Stimulated activated CD4-positive, alpha-beta T cell treated with anti-CD3 and anti-CD28 coated beads, Interleukin-2, amount 100 ng/mL, for 48 hours (primary cell): ENCODE measurements around the gene POLR3E.
"Not testable (repeated sequence)": the region's sequence is repeated elsewhere in the genome, so short reads cannot be mapped to it uniquely, and the experiment has no call there.

ENCODE experiments used
- DNase-seq, 2 donors: peaks; one replicate each; pipeline ENCODE4 v3.0.0-alpha.2; 2020

POLR3E gene

DNA sequence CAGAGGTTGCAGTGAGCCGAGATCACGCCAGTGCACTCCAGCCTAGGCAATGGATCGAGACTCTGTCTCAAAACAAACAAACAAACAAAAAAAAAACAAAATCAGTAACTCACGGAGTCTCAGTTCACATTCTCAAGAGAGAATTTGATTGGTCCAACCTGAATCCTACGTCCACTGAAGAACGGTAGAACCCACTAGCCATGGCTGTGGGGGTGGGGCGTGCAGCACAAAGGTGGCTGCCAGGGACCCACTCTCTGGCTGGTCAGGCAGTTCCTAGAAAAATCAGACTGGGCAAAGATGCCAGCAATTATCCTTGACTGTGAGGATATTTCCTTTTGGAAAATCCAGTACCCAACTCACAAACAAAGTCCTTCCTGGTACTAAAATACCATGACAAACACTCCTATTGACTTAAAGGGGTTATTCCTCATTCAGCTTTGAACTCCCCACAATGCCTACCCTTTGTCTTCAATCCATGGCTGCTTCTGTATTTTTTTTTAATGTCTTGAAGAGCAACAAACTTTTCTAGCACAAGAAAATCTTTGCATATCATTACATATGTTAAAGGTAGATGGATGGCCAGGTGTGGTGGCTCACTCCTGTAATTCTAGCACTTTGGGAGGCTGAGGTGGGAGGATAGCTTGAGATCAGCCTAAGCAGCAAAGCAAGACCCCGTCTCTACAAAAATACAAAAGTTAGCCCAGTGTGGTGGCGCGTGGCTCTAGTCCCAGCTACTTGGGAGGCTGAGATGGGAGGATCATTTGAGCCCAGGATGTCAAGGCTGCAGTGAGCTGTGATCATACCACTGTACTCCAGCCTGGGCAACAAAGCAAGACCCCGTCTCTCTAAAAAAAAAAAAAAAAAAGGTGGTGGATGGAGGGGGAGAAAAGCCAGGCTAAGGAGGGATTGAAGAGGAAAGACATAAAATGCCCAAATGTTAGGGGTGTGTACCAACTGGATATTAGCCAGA is 3.8 kb upstream of the POLR3E start:
- no peak for DNase-seq

DNA sequence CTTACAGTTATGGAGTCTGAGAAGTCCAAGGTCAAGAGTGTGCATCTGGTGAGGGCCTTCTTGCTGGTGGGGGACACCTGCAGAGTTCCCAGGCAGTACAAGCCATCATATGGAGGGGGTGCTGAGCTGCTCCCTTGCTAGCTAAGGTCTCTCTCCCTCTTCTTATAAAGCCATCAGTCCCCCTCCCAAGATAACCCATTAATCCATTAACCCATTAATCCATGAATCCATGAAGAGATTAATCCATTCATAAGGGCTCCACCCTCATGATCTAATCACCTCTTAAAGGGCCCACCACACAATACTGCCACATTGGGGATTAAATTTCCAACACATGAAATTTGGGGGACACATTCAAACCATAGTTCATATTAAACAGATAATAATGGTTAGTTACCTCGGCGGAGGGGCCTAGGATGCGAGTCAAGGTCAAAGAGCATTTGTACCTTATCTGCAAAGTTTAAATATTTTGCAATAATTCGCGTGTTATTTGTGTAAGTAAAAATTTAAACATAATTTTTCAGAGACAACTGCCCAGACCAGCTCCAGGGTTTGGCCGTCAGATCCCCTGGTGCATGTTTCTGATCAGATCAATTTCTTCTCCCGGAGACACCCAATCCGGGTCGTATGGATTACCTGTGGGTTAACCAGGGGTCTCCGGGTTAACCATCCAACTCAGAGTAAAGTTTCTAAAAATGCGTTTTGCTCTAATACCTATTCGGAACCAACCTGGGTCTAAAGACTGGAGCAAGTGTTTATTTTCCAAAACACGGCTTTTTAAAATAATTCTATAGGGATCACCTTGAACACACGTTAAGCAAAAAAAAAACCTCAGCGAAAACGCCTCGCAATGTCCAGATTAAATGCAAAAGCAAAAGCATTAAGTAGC is 740 bp upstream of the POLR3E start:
- DNase-seq: no peak

DNA sequence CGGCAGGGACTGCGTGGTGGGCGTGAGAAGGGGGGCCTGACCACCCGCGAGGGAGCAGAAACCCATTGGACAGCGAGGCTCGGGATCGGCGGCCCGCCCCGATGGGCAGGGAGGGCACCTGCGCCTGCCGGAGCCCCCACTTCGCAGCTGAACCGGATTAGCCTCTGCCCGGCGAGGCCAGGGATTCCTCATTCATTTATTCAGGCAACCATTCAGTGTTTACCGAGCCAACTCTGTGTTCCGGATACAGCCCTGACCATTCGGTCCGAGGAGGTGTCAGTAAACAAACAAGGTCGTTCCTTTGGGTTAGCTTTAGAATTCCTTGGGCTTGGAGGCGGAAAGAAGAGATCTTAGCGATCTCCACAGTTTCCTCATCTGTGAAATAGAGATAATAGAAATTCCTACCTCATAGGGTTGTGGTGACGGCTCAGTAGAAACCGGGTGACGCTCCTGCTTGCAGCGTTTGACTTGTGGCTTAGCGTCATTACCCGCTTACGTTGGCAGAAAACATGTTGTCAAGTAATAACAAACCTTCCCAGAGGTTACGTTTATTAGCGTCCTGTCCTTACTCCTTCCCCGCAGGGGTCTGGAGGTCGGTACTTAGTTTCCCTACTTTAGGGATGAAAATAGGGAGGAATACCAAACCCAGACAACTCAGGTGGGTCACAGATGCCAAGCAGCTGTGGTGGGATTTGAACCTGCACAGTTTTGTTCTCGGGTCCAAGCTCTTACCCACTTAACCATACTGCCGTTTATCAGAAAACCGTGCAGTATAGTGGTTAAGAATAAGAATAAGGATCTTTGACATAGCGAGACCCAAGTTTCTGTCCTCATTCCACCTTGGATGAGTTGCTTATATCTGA is 893 bp downstream of the POLR3E start:
- DNase-seq: peak; percentile 56 to 70

DNA sequence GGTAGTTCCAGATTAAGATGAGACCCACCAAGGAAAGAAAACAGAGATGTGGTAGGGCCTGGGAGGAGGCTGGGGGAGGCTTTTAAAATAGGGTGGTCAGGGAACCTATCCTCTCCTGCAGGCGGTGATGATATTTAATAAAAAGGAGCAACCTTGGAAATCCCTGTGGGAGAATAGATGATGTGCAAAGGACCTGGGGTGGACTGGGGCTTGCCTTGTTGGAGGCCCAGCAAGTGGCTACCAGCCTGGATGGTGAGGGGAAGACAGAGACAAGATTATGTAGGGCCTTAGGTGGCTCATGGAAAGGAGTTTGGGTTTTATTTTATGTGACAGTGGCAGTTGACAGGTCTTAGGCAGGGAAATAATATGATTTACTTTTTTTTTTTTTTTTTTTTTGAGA is 1.8 kb downstream of the POLR3E start:
- DNase-seq: no peak

DNA sequence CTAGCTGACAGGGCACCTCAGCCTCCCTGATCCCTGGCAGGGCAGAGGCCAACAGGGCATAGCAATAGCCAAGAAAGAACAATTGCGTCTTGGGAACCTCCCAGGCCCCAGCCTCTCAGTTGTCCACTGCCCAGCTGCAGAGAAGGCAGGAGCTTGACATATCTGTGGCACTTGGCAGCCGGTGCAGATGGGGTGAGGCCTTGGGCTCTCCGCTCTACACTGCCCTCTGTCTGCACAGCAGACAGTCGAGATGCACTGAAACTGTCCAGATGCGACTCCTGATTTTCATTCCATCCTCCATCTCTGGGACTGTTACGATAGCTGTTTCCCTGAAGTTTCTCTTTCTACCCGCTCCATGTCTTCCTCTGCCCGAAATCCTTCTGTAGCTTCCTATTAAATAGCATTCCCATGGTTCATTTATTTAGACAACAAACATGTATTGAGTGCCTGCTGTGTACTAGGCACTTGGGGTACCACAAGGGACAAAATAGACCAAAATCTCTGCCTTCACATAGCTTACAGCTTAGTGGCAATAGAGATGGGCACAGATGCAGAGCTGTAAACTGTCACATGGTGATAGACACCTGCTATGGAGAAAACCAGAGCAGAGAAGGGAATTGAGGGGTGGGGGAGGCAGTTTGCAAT is 3.3 kb downstream of the POLR3E start:
- peak; percentile 27 to 37 for DNase-seq

DNA sequence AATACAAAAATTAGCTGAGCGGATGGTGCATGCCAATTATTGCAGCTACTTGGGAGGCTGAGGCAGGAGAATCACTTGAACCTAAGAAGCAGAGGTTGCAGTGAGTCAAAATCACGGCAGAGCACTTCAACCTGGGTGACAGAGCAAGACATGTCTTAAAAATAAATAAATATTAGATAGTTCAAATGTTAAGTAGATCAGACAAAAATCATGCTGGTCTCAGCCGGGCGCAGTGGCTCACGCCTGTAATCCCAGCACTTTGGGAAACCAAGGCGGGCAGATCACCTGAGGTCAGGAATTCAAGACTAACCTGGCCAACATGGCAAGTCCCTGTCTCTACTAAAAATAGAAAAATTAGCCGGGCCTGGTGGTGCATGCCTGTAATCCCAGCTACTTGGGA is 4.2 kb downstream of the POLR3E start:
- DNase-seq: not testable (repeated sequence)

DNA sequence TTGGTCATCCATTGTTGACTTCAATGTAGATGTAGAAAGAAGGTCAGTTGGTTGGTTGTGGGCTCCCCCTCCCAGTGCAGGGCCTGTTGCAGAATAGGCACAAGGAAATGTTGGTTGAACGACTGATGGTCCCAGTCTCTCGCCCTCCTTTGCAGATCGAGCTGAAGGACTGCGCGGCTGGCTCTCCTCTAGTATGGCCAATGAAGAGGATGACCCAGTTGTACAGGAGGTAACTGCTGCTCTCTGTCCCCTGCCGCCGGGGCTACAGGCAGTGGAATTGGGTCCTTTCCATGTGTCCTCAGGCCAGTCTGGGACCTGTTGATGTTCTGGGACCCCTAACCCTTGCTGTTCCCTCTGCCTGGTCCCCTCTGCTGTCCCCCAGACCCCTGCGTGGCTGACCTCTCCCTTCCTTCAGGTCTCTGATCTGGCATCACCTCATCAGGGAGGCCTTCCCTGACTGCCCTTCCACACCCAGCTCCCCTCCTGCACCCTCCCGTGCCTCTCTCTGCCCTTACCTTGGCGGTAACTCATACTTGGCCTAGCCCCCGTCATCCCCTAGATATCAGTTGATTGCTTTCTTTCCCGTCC is 5.7 kb downstream of the POLR3E start:
- no peak for DNase-seq

DNA sequence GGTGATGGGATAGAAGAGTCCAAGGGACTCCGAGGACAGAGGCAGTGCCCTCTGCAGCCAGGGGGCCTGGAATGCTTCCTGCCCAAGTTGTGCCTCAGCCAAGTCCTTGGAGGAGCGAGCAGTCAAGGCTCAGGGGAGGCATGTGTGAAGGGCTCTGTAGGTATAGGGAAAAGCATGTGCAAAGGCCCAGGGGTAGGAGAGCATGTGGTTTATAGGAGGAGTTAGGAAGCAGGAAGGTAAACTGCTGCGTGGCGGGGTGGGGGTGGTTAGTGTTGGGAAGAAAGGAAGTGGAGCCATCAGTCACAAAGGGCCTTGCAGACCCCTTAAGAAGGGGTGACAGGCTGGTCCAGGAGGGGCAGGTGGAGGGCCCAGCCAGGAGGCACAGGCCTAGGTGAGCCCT is 7.2 kb downstream of the POLR3E start:
- no peak for DNase-seq

DNA sequence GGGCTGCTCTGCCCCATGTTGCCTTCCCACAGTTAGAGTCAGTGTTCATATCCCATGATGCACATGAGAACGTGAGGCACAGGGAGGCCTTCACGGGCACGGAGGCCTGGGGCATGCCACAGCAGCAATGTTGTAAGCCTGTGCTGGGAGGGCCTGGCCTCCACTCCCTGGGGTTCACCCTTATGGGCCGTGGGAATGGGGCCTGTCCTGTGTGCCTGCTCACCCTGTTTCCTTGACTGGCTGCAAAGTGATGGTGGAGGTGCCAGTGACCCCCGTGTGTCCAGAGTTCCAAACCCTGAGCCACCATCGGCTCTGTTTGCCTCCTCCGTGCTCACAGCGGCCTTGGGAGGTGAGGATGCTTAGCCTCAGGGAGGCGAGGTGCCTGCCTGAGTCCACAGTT is 9.6 kb downstream of the POLR3E start:
- DNase-seq: no peak

DNA sequence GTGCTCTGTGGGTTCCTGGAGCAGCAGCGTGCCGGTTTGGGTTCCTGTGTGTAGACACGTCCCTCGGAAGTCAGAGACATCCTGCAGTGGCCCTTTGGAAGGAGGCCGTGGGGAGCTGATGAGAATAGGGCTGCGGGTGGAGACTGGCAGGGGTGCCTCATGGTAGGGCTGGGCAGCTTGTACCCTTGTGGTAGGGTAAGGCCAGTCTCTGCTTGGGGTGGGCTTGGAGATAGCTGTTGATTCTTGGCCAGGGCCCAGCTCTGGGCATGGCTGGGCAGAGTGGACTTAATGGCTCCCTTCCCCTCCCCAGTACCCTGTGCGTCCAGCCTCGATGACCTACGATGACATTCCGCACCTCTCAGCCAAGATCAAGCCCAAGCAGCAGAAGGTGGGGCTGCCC is 10.6 kb downstream of the POLR3E start:
- no peak for DNase-seq

DNA sequence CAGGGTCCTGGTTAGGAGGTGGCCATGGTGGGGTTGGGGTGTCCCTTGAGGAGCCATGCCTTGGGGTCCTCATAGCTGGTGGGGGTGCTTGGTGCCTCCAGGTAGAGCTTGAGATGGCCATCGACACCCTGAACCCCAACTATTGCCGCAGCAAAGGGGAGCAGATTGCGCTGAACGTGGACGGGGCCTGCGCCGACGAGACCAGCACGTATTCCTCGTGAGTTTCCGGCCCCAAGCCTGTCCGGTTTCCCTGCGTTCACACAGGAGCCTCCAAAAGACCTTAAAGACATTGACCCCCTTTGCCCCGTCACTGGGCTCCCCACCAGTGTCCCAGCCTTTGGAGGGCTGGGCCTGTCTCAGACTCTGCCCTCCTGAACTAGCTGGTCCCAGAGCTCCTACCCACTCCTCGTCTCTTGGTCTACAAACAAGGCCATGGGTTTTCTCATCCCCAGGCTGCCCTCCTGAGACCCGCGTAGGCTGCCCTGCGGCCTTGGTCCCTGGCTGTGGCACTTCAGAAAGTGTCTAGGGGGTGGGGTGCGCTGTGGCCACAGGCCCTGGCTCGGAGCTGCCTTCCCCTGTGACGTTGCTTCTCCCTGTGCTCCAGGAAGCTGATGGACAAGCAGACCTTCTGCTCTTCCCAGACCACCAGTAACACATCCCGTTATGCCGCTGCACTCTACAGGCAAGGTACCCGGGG is 11.8 kb downstream of the POLR3E start:
- DNase-seq: no peak

DNA sequence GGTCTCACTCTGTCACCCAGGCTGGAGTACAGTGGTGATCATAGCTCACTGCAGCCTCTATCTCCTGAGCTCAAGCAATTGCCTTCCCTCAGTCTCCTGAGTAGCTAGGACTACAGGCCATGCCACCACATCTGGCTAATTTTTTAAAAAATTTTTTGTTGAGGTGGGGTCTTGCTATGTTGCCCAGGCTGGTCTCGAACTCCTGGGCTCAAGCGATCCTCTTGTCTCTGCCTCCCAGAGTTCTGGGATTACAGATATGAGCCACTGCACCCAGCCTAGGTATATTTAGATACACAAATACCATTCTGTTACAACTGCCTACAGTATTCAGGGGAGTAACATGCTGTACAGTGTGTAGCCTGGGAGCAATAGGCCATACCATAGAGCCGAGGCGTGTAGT is 14.3 kb downstream of the POLR3E start:
- no peak for DNase-seq

DNA sequence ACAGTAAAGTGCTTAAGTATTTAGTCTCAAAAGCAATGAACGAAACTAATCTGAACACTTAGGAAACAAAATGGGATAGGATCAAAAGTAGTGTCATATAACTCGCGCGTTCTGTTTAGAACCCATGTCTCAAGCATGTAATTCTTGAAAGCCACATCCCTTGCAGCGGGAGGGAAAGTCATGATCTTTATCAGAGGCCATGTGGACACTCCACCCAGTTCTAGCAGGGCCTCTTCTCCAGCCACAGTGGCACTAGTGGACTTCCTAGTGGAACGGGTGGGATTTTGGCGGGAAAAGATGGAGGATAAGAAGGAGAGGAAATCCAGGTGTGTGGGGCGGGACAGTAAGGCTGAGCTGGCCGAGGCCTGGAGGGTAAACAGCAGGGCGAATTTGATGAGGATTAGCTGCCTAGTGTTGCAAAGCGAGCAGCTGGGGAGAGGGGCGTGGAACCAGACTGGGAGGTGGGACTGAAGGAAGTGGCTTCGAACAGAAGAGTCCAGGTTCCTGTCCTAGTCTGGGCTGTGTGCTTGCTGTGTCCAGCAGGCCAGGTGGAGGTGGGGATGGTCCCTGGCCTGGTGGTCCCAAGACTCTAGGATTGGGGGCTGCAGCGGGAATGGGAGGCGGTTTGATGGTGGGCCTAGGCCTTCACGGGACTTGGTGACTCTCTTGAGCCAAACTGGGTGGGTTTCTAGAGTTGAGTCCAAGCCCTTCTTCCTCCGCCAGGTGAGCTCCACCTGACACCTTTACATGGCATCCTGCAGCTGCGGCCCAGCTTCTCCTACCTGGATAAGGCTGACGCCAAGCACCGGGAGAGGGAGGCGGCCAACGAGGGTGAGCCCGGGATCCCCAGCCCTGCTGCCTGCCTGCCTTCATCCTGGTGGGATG is 15.9 kb downstream of the POLR3E start:
- DNase-seq: no peak

DNA sequence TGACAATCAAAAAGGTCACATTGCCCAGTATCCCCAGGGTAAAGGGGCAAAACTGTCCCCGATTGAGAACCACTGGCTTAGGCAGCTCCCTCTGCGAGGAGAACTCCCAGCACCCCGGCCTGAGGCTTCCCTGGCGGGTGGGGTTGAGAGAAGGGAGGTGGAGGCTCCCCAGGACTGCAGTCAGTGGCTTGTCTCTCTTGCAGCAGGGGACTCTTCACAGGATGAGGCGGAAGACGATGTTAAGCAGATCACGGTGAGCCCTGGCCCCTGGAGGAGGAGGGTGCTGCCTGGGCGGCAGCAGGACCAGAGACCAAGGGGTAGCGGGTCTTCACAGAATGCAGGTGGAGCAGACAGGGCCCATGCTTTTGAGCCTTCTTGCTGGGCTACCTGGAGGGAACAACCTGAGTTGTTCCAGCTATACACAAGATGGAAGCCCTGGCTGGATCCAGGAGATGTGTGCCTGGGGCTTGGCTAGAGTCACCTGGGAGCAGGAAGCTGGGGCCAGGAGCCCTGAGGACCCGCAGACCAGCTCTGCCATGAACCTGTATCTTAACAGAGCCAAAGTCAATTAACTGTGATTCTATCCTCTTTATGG is 16.8 kb downstream of the POLR3E start:
- DNase-seq: no peak

DNA sequence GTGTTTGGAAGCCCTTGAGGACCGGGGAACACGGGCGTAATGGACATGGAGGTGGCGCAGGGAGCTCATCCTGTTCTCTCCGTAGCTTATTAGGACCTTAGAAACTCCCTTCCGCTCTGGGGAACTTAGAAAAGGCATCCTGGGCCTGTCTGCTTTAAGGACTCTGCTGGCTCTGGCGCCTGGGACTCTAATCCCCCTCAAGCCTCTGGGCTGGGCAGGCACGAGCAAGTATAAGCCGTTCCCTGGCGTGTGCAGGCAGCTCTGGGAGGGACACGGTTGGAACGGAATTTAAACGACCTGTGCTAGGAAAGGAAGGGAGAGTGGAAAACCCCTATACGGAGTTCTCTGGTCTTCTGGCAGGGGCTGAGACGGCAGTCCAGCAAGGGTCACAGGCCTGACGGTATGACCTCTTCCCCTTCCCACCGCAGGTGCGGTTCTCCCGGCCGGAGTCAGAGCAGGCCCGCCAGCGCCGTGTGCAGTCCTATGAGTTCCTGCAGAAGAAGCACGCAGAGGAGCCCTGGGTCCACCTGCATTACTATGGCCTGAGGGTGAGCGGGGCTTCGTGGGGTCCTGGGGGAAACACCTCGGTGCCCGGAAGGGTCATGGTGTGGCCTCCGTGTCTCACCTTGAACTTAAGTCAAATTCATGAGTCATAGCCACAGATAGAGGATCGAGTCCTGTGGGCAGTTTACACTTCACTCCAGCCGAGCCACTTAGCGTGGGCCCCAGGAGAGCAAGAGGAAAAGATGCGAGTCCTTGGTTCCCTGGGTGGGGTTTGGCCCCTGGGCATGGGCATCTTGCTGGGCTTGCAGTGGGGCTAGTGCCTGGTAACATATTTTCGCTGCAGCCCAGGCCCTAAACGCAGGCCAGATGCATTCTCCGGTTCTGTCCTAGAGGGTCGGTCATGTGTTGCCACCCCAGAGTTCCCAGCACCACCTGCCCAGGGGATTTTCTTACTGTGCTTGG is 17.7 kb downstream of the POLR3E start:
- no peak for DNase-seq

DNA sequence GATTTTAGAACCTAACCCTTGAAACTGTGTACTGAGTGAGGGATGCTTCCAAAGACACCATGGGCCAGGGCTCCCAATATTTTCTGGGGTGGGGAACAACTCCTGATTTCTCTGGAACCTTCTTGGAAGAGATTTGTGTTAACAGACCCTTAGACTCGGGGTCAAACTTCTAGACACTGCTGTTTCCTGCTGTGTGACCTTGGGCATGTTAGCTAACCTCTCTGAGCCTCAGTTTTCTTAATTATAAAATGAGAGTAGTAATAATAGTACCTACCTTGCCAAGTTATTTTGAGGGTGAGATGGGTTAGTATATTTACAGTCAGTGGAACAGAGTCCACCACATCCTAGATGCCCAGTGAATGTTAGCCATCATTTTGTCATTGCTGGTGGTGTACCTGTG is 18.8 kb downstream of the POLR3E start:
- DNase-seq: no peak

DNA sequence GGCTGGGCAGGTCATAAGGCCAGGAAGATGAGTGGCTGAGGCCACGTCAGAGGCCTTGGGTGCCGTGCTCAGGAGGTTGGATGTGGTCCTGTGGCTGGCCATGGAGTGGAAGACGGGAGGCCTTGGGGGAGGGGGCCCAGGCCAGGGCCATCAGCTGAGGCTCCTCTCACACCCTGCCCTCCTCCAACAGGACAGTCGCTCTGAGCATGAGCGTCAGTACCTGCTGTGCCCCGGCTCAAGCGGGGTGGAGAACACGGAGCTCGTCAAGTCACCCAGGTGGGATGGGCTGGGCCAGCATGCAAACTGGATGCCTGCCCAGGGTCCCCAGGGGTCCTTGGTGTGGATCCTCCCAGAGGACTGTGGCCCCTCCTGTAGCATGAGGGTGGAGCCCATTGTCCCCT is 19.2 kb downstream of the POLR3E start:
- DNase-seq: no peak

DNA sequence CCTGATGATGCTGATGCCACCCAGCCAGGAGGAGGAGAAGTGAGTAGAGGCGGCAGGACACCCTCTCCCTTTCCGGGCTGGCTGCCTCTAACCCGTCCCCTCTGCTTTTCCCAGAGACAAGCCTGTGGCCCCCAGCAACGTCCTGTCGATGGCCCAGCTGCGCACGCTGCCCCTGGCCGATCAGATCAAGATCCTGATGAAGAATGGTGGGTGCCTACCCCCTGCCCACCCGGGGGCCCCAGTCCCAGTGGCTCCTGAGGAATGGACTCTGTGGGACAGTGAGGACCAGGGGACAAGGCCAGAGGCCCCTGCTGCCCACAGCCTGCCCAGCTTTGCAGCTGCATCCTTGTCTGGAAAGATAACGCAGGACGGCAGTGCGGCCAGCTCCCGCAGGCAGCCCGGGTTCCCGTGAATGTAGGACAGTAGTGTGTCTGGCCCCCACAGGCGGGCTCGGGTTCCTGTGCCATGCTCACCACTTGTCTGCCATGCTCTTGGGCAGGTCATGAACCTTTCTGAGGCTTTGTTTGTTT is 19.9 kb downstream of the POLR3E start:
- no peak for DNase-seq
